Stimulated activated CD8-positive, alpha-beta memory T cell treated with anti-CD3 and anti-CD28 coated beads, Interleukin-15, amount 100 ng/mL, for 4 hours (primary cell): Measurements from ENCODE around the gene AP2S1.
"Not testable (repeated sequence)": the region's sequence is repeated elsewhere in the genome, so short reads cannot be mapped to it uniquely, and the experiment has no call there.

ENCODE experiments used
- DNase-seq, 2 donors: peaks; one replicate each; pipeline ENCODE4 v3.0.0-alpha.2; 2020; ENCODE audit warnings: low read depth in 2 of 2

The AP2S1 gene

GRCh38 chr19:46867170-46867569 lies 16.5 kb upstream of the AP2S1 start:
- DNase-seq = no peak

- DNase-seq = no peak
Observed at GRCh38 chr19:46866407-46867136, 15.9 kb upstream of the AP2S1 start.

GRCh38 chr19:46863818-46864629 lies 13.4 kb upstream of the AP2S1 start:
- DNase-seq = no peak

- DNase-seq = no peak
Observed at GRCh38 chr19:46862974-46863632, 12.5 kb upstream of the AP2S1 start.

- DNase-seq = no peak
Observed at GRCh38 chr19:46862503-46862834, 11.8 kb upstream of the AP2S1 start.

- no peak for DNase-seq
Observed at GRCh38 chr19:46861691-46862502, 11.3 kb upstream of the AP2S1 start.

- no peak for DNase-seq
Observed at GRCh38 chr19:46860846-46861690, 10.4 kb upstream of the AP2S1 start, which contains the start of gene ARHGAP35. Gene ARHGAP35, plus strand, starts transcription at chr19:46860997. Its CDS starts 57,679 bp downstream, at chr19:46918676.

- DNase-seq = peak; percentile 85 to 90
Observed at GRCh38 chr19:46860125-46860845, 9.6 kb upstream of the AP2S1 start.

GRCh38 chr19:46859637-46860124 lies 9.0 kb upstream of the AP2S1 start:
- no peak for DNase-seq

GRCh38 chr19:46856062-46857022 lies 5.7 kb upstream of the AP2S1 start:
- DNase-seq = peak; percentile 78 to 82

GRCh38 chr19:46854698-46855097 lies 4.1 kb upstream of the AP2S1 start:
- DNase-seq = not testable (repeated sequence)

GRCh38 chr19:46852830-46853229 lies 2.2 kb upstream of the AP2S1 start:
- DNase-seq = no peak

- DNase-seq = no peak
Observed at GRCh38 chr19:46849610-46850009, 1.0 kb downstream of the AP2S1 start.

GRCh38 chr19:46848389-46848788 lies 2.3 kb downstream of the AP2S1 start:
- no peak for DNase-seq

- DNase-seq = no peak
Observed at GRCh38 chr19:46847528-46847927, 3.1 kb downstream of the AP2S1 start.

- DNase-seq = no peak
Observed at GRCh38 chr19:46845959-46846459, 4.6 kb downstream of the AP2S1 start.

- no peak for DNase-seq
Observed at GRCh38 chr19:46844067-46844489, 6.6 kb downstream of the AP2S1 start.

GRCh38 chr19:46842791-46843190 lies 7.9 kb downstream of the AP2S1 start:
- DNase-seq = no peak
